ENCODE measurements around the gene FHIT. TPM values are rescaled to one million over a fixed set of nuclear protein-coding genes. Genes with fewer than 3 reads are reported as not detected.

FHIT gene
- total and polyA plus RNA-seq, 2 experiments from 2014 or later, result 0.22 to 0.90 TPM

DNA sequence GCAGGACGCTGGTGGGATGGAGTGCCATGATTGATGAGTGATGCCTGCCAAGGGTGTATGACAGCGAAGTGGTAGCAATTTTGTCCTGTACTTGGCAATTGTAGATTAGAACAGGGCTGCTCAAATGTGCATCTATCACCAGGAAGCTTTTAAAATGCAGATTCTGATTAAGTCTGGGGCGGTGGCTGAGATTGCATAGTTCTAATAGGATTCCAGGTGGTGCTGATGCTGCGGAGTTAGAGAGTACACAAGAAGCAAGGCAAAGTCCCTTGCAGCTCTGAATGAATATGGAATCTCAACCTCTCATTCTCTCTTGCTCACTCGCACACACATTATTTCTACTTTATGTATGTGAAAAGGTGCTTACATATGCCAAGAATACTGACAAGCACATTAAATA is 670.4 kb downstream of the FHIT start:
- H3K9me3 ChIP-seq (ENCODE audit: low read depth), result no peaks in the 10 kb centered on the region
- 97 to 99% methylated on average over 5 of the region's 5 CpGs for WGBS, 2 experiments (ENCODE audit: low coverage in 1 of 2, low lambda C conversion rate in 2 of 2, missing lambda C conversion rate in 2 of 2)
- peaks cover 39% of the 10 kb centered on the region for H3K4me1 ChIP-seq (ENCODE audit: insufficient read depth)
- no peak overlapping the region for H3K4me3 ChIP-seq
- H3K79me2 ChIP-seq (ENCODE audit: insufficient read depth), result no peaks in the 10 kb centered on the region
- in situ Hi-C loops (cut with MboI), result loop anchor here (25.0 kb wide), 1 partner anchor 1606 kb away; no protein-coding TSS in a partner anchor
- TF ChIP-seq EZH2phosphoT487 (IDR thresholded peaks at IDR 0.05; ENCODE audit: insufficient read depth, low read depth) (no peak), EZH2 (IDR thresholded peaks at IDR 0.05; ENCODE audit: insufficient read depth, poor library complexity, severe bottlenecking) (no peak)
- no peaks in the 10 kb centered on the region for H3K36me3 ChIP-seq (ENCODE audit: low read depth)
- no peak overlapping the region for H3K4me2 ChIP-seq (ENCODE audit: unreplicated experiment)
- no peaks in the 10 kb centered on the region for H3K27me3 ChIP-seq (replicated peaks; ENCODE audit: insufficient read depth)
- H4K20me1 ChIP-seq (ENCODE audit: insufficient read depth), result no peaks in the 10 kb centered on the region
- no peaks in the 10 kb centered on the region for H3K9me2 ChIP-seq (ENCODE audit: insufficient read depth)
- no peak overlapping the region for H2AFZ ChIP-seq
- no peak overlapping the region for H3K27ac ChIP-seq
- no peak overlapping the region for H3K9ac ChIP-seq
- DNase-seq, result no peak
- H3F3A ChIP-seq (ENCODE audit: insufficient read depth), result peaks cover 18% of the 10 kb centered on the region; the same call in 1 of the 2 replicates

DNA sequence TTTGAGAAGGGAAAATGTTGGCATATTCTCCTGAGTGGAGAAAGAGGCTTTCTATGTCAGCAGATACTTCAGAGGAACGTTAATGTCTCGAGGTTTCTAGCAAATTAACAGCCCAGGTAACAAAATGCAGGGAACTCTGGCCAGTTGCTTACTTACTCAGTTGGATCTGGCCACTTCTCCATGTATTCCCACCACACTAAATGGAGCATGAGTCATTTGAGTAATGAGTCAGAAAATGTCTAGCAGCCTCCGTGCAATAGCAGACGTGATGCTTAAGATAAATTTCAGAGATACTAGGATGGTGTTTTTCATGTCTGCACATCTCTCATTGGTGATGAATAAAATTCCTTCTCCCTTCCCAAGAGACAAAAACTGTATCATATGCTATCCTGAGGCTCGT is 671.5 kb downstream of the FHIT start:
- Histone ChIP-seq H3F3A (ENCODE audit: insufficient read depth) (peaks cover 18% of the 10 kb centered on the region; the same call in 1 of the 2 replicates), H3K9ac (no peak overlapping the region), H3K4me1 (ENCODE audit: insufficient read depth) (peaks cover 35% of the 10 kb centered on the region), H3K9me3 (ENCODE audit: low read depth) (no peaks in the 10 kb centered on the region), H3K36me3 (ENCODE audit: low read depth) (no peaks in the 10 kb centered on the region), H3K4me2 (ENCODE audit: unreplicated experiment) (peak overlapping the region; percentile 53), H3K79me2 (ENCODE audit: insufficient read depth) (no peaks in the 10 kb centered on the region), H3K27ac (peak overlapping the region; percentile 34; the same call in 1 of the 2 replicates), H4K20me1 (ENCODE audit: insufficient read depth) (no peaks in the 10 kb centered on the region), H3K4me3 (no peak overlapping the region), H3K9me2 (ENCODE audit: insufficient read depth) (no peaks in the 10 kb centered on the region), H3K27me3 (replicated peaks; ENCODE audit: insufficient read depth) (no peaks in the 10 kb centered on the region), H2AFZ (no peak overlapping the region)
- peak; percentile 94 for DNase-seq
- TF ChIP-seq EZH2phosphoT487 (IDR thresholded peaks at IDR 0.05; ENCODE audit: insufficient read depth, low read depth) (no peak), EZH2 (IDR thresholded peaks at IDR 0.05; ENCODE audit: insufficient read depth, poor library complexity, severe bottlenecking) (no peak)
- WGBS, 2 experiments (ENCODE audit: low coverage in 1 of 2, low lambda C conversion rate in 2 of 2, missing lambda C conversion rate in 2 of 2), result 0 to 2% methylated on average over 5 of the region's 5 CpGs
- in situ Hi-C loops (cut with MboI), result loop anchor here (25.0 kb wide), 1 partner anchor 1608 kb away; no protein-coding TSS in a partner anchor

DNA sequence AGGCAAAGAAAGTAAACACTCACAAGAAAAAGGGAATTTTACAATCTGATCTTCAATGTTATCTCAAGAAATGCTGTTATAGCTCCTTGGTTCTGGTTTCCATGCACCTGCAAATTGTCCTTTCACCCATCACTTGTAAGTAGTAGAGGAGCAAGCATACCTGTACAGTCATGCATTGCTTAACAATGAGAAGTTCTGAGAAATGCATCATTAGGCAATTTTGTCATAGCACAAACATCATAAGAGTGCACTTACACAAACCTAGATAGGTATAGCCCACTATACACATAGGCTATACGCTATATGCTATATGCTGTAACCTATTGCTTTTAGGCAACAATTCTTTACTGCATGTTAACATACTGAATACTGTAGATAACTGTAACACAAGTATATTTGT is 672.3 kb downstream of the FHIT start:
- in situ Hi-C loops (cut with MboI), result loop anchor here (25.0 kb wide), 1 partner anchor 1608 kb away; no protein-coding TSS in a partner anchor
- Histone ChIP-seq H4K20me1 (ENCODE audit: insufficient read depth) (no peaks in the 10 kb centered on the region), H3K79me2 (ENCODE audit: insufficient read depth) (no peaks in the 10 kb centered on the region), H3K27ac (no peak overlapping the region), H3K27me3 (replicated peaks; ENCODE audit: insufficient read depth) (no peaks in the 10 kb centered on the region), H3K9me2 (ENCODE audit: insufficient read depth) (no peaks in the 10 kb centered on the region), H3K4me1 (ENCODE audit: insufficient read depth) (peaks cover 30% of the 10 kb centered on the region), H2AFZ (no peak overlapping the region), H3K4me3 (no peak overlapping the region), H3F3A (ENCODE audit: insufficient read depth) (peaks cover 16% of the 10 kb centered on the region; the same call in 1 of the 2 replicates), H3K4me2 (ENCODE audit: unreplicated experiment) (no peak overlapping the region), H3K9ac (no peak overlapping the region), H3K9me3 (ENCODE audit: low read depth) (no peaks in the 10 kb centered on the region), H3K36me3 (ENCODE audit: low read depth) (no peaks in the 10 kb centered on the region)
- 93 to 100% methylated on average over 1 of the region's 1 CpG for WGBS, 2 experiments (ENCODE audit: low coverage in 1 of 2, low lambda C conversion rate in 2 of 2, missing lambda C conversion rate in 2 of 2)
- no peak for DNase-seq
- TF ChIP-seq EZH2phosphoT487 (IDR thresholded peaks at IDR 0.05; ENCODE audit: insufficient read depth, low read depth), result no peak
- no peak for TF ChIP-seq EZH2 (IDR thresholded peaks at IDR 0.05; ENCODE audit: insufficient read depth, poor library complexity, severe bottlenecking)

DNA sequence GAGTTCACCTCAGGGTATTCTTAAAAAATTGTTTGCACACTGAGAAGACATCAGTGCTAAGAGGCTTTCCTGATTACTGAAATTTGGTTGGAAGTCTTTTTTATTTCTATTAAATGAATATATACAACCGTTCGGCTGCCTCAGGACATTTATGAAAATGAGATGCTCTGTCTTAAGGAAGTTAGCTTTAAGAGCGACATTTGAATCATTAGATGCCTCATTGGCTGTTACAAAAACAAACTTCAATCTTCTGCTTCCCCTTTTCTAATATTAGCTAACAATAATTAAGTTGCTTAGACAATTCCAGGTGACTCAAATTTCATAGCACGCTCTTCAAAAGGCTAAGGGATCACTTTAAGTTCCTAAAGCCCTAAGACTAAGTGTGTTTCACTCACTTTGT is 673.7 kb downstream of the FHIT start:
- H3F3A ChIP-seq (ENCODE audit: insufficient read depth), result peaks cover 11% of the 10 kb centered on the region; the same call in 1 of the 2 replicates
- H3K27ac ChIP-seq, result no peak overlapping the region
- WGBS, 2 experiments (ENCODE audit: low coverage in 1 of 2, low lambda C conversion rate in 2 of 2, missing lambda C conversion rate in 2 of 2), result 82 to 86% methylated on average over 4 of the region's 4 CpGs
- DNase-seq, result no peak
- H2AFZ ChIP-seq, result no peak overlapping the region
- no peaks in the 10 kb centered on the region for H3K27me3 ChIP-seq (replicated peaks; ENCODE audit: insufficient read depth)
- no peaks in the 10 kb centered on the region for H3K9me3 ChIP-seq (ENCODE audit: low read depth)
- no peaks in the 10 kb centered on the region for H4K20me1 ChIP-seq (ENCODE audit: insufficient read depth)
- H3K9ac ChIP-seq, result no peak overlapping the region
- in situ Hi-C loops (cut with MboI), result loop anchor here (25.0 kb wide), 1 partner anchor 1610 kb away; no protein-coding TSS in a partner anchor
- H3K4me1 ChIP-seq (ENCODE audit: insufficient read depth), result peaks cover 30% of the 10 kb centered on the region
- H3K36me3 ChIP-seq (ENCODE audit: low read depth), result no peaks in the 10 kb centered on the region
- H3K4me2 ChIP-seq (ENCODE audit: unreplicated experiment), result no peak overlapping the region
- no peaks in the 10 kb centered on the region for H3K79me2 ChIP-seq (ENCODE audit: insufficient read depth)
- no peak overlapping the region for H3K4me3 ChIP-seq
- no peaks in the 10 kb centered on the region for H3K9me2 ChIP-seq (ENCODE audit: insufficient read depth)
- TF ChIP-seq EZH2 (IDR thresholded peaks at IDR 0.05; ENCODE audit: insufficient read depth, poor library complexity, severe bottlenecking), result no peak
- no peak for TF ChIP-seq EZH2phosphoT487 (IDR thresholded peaks at IDR 0.05; ENCODE audit: insufficient read depth, low read depth)

All from GM23248 (cell line).